ENCODE results near the gene SUPT20HL1.

The SUPT20HL1 gene

DNA sequence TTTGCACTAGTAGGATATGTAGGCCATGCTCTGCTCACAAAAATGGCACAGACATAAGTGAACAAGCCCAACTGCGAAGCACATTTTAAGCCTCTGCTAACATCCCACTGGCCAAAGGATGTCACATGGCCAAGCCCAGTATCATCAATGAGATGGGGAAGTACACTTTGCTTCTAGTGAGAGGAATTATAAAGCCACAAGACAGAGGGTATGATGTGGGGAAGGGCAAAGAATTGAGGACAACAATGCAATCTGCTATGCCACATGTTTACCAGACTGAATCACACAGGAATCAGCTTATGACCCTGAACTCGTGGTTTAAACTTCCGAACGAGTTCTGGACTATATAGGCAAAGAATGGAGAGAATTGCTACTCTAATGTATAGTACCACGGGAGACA is 39.1 kb downstream of the SUPT20HL1 start:
- no peak for DNase-seq

DNA sequence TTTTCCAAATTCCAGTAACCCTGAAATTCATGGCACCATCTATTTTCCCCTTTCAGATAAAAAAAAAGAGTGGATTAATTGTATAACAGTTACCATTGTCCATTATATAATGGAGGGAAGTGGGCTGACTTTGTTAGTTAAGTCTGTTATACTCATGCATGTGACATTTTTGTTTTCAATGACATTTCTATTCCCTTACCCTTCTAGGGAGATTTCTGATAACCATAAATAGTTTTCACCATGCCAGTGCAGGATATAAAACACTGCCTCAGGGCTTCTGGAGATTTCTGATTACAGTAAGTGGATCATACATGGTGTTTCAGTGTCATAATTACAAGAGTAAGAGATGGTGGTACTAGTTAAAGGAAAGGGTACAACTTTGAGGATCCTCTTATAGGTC is 45.5 kb downstream of the SUPT20HL1 start:
- no peak for DNase-seq
